ENCODE results near the gene PCDHGA7. TPM values are rescaled to one million over a fixed set of nuclear protein-coding genes. Genes with fewer than 3 reads are reported as not detected.
A peak's percentile ranks its signal among the peaks of the same experiment; 100 is the strongest.
"Not testable (repeated sequence)": the region's sequence is repeated elsewhere in the genome, so short reads cannot be mapped to it uniquely, and the experiment has no call there.

Gene PCDHGA7
- total and polyA plus RNA-seq, 2 donors (not counting 3 experiments of a cell fraction or from before 2014, with no cell fraction given): 0.84 to 1.8 TPM

- H3K4me2 ChIP-seq (ENCODE audit: insufficient read depth, low read length); H2AFZ ChIP-seq (ENCODE audit: low read depth, low read length); H3K9ac ChIP-seq (replicated peaks; ENCODE audit: extremely low read depth, insufficient read depth, low read length); intact Hi-C loops (cut with micrococcal nuclease); H3K4me1 ChIP-seq (ENCODE audit: control insufficient read depth, extremely low read depth, insufficient read depth, low read length); H3K79me2 ChIP-seq (ENCODE audit: control insufficient read depth, insufficient read depth, low read length); FAIRE-seq; H3K9me3 ChIP-seq (replicated peaks; ENCODE audit: control insufficient read depth, insufficient read depth, low read length); POLR2A ChIA-PET; H4K20me1 ChIP-seq (replicated peaks; ENCODE audit: control insufficient read depth, extremely low read depth, insufficient read depth, low read length); dilution Hi-C loops (cut with MboI; ENCODE audit: extremely low pct_ligation_motif_present, low sequenced_read_pairs); H3K27ac ChIP-seq (ENCODE audit: insufficient read depth, low read depth, low read length); H3K9me1 ChIP-seq (replicated peaks; ENCODE audit: control insufficient read depth, extremely low read depth, insufficient read depth, low read length); H3K4me3 ChIP-seq (replicated peaks in 1 of 3; ENCODE audit: insufficient read depth in 1 of 3, low read depth in 1 of 3, low read length in 3 of 3); DNase-seq (ENCODE audit: low read depth, low spot score); H3K36me3 ChIP-seq (ENCODE audit: control insufficient read depth in 2 of 2, extremely low read depth in 1 of 2, insufficient read depth in 2 of 2, low read length in 2 of 2); BruUV-seq (replicated peaks): not testable (repeated sequence)
- H3K27me3 ChIP-seq (ENCODE audit: control insufficient read depth in 2 of 2, insufficient read depth in 2 of 2, low read length in 2 of 2): peaks cover 30 to 67% of the 10 kb centered on the region in 2 experiments
- CTCF ChIA-PET: interaction anchor here (1.4 to 3.2 kb wide), 3 partner anchors 7 to 188 kb away, joined by 4 to 41 read pairs (median 10); partner anchors contain the start of gene PCDHGA7
- peak; percentile 9 for TF ChIP-seq EZH2 (IDR thresholded peaks at IDR 0.05; ENCODE audit: borderline replicate concordance, low read depth, low read length, severe bottlenecking)
These were observed 6.9 kb upstream of the PCDHGA7 start for GRCh38 chr5:141375444-141376155.

- DNase-seq (ENCODE audit: low read depth, low spot score): no peak
- H3K4me1 ChIP-seq (ENCODE audit: control insufficient read depth, extremely low read depth, insufficient read depth, low read length): no peaks in the 10 kb centered on the region
- no peak overlapping the region for H3K4me3 ChIP-seq (replicated peaks in 1 of 3; ENCODE audit: insufficient read depth in 1 of 3, low read depth in 1 of 3, low read length in 3 of 3)
- no peak overlapping the region for H3K27ac ChIP-seq (ENCODE audit: insufficient read depth, low read depth, low read length)
- H2AFZ ChIP-seq (ENCODE audit: low read depth, low read length): no peak overlapping the region
- no peak for TF ChIP-seq GATA2 (IDR thresholded peaks at IDR 0.05; ENCODE audit: insufficient read depth, insufficient read length, low read depth, low read length)
- TF ChIP-seq FOS (IDR thresholded peaks at IDR 0.05; ENCODE audit: borderline replicate concordance, insufficient read depth, low read length): no peak
- TF ChIP-seq EZH2 (IDR thresholded peaks at IDR 0.05; ENCODE audit: borderline replicate concordance, low read depth, low read length, severe bottlenecking): peak; percentile 58
- ChIA-PET POLR2A (no interaction called here), CTCF (interaction anchor here (0.8 to 2.2 kb wide), 11 partner anchors 9 to 184 kb away, joined by 3 to 11 read pairs (median 5); partner anchors contain the start of genes PCDHGA1, PCDHGA11, PCDHGA12 and PCDHGA2)
- BruUV-seq (replicated peaks): no TSS peak
- intact Hi-C loops (cut with micrococcal nuclease): no loop called here
- no peak overlapping the region for H3K9ac ChIP-seq (replicated peaks; ENCODE audit: extremely low read depth, insufficient read depth, low read length)
- no peak overlapping the region for H3K4me2 ChIP-seq (ENCODE audit: insufficient read depth, low read length)
- H3K9me1 ChIP-seq (replicated peaks; ENCODE audit: control insufficient read depth, extremely low read depth, insufficient read depth, low read length): no peaks in the 10 kb centered on the region
- no peaks in the 10 kb centered on the region for H3K79me2 ChIP-seq (ENCODE audit: control insufficient read depth, insufficient read depth, low read length)
- H3K27me3 ChIP-seq (ENCODE audit: control insufficient read depth in 2 of 2, insufficient read depth in 2 of 2, low read length in 2 of 2): peaks cover 31 to 63% of the 10 kb centered on the region in 2 experiments
- no peaks in the 10 kb centered on the region for H4K20me1 ChIP-seq (replicated peaks; ENCODE audit: control insufficient read depth, extremely low read depth, insufficient read depth, low read length)
- no peaks in the 10 kb centered on the region for H3K36me3 ChIP-seq (ENCODE audit: control insufficient read depth in 2 of 2, extremely low read depth in 1 of 2, insufficient read depth in 2 of 2, low read length in 2 of 2)
- no peak for FAIRE-seq
- dilution Hi-C loops (cut with MboI; ENCODE audit: extremely low pct_ligation_motif_present, low sequenced_read_pairs): no loop called here
- H3K9me3 ChIP-seq (replicated peaks; ENCODE audit: control insufficient read depth, insufficient read depth, low read length): no peaks in the 10 kb centered on the region
These were observed 803 bp downstream of the PCDHGA7 start for GRCh38 chr5:141383345-141383744.
